Measurements from ENCODE around the gene TENT4B. TPM values are rescaled to one million over a fixed set of nuclear protein-coding genes. Genes with fewer than 3 reads are reported as not detected.

TENT4B gene
- total RNA-seq, 1 experiment from 2014 or later: 13.0 TPM

DNA sequence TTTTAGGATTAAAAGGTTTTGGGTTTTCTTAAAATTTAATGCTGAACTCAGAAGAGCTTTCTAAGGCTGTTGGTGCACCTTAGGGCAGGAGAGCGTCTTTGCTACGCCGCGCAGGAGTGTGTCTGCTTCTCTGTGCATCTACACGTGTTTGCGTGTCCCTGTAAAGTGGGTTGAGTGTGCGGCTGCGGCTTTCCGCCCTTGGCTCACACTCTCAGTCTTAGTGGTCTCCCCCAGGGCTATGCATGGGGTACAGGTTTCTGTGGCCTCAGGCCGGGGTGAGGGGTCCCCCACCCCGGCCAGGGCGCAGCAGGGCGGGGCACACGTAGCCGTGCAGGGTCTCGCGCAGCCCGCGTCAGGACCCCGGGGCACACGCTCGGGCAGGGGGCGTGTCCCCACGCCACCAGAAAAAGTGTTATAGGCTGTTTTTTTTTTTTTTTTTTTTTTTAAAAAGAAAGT is 727 bp upstream of the TENT4B start:
- Histone ChIP-seq H4K91ac (ENCODE audit: insufficient read length, low read depth, low read length) (no peak overlapping the region), H3T11ph (ENCODE audit: low read length) (no peak overlapping the region), H4K8ac (replicated peaks; ENCODE audit: insufficient read length, low read depth, low read length) (no peak overlapping the region), H3K9ac (ENCODE audit: extremely low read depth, insufficient read length, low read length) (peak overlapping the region; percentile 28), H3K4me1 (ENCODE audit: insufficient read depth, low read length) (peaks cover 3% of the 10 kb centered on the region), H2AFZ (ENCODE audit: low read length) (no peak overlapping the region), H4K20me1 (ENCODE audit: control insufficient read depth, insufficient read depth, insufficient read length) (peaks cover 3% of the 10 kb centered on the region), H2BK12ac (ENCODE audit: insufficient read length, low read depth, low read length) (no peak overlapping the region), H3K23ac (ENCODE audit: insufficient read length, low read depth, low read length) (no peak overlapping the region), H3K27me3 (ENCODE audit: insufficient read depth, low read length) (no peaks in the 10 kb centered on the region), H3K27ac (ENCODE audit: insufficient read length, low read depth, low read length) (no peak overlapping the region), H2BK15ac (ENCODE audit: low read depth, low read length) (no peak overlapping the region), H3K23me2 (ENCODE audit: insufficient read length, low read depth, low read length, poor library complexity, severe bottlenecking) (peaks cover 15% of the 10 kb centered on the region), H2AK5ac (ENCODE audit: insufficient read length, low read length) (no peak overlapping the region), H3K14ac (ENCODE audit: insufficient read depth, low read length) (no peak overlapping the region; the same call in 1 of the 2 replicates), H2BK20ac (ENCODE audit: low read depth, low read length, poor library complexity, severe bottlenecking) (no peak overlapping the region), H3K79me2 (ENCODE audit: insufficient read depth, low read length) (peaks cover 16% of the 10 kb centered on the region; the same call in 1 of the 2 replicates), H3K56ac (ENCODE audit: insufficient read length, low read depth, low read length) (no peak overlapping the region), H2BK5ac (ENCODE audit: insufficient read length, low read length) (no peak overlapping the region), H4K5ac (ENCODE audit: insufficient read length, low read depth, low read length) (no peak overlapping the region), H3K9me3 (ENCODE audit: control insufficient read depth, low read depth, low read length) (no peaks in the 10 kb centered on the region), H3K4me2 (ENCODE audit: insufficient read depth, insufficient read length, low read length) (peak overlapping the region; percentile 75), H3K79me1 (ENCODE audit: insufficient read depth, low read depth, low read length, poor library complexity, severe bottlenecking) (peaks cover 8% of the 10 kb centered on the region), H2BK120ac (ENCODE audit: low read depth, low read length, poor library complexity, severe bottlenecking) (no peak overlapping the region), H3K18ac (ENCODE audit: insufficient read length, low read depth, low read length) (peak overlapping the region; percentile 97), H3K4ac (ENCODE audit: low read depth, low read length) (no peak overlapping the region)
- DNase-seq: no peak
- TF ChIP-seq, protein P1, sequence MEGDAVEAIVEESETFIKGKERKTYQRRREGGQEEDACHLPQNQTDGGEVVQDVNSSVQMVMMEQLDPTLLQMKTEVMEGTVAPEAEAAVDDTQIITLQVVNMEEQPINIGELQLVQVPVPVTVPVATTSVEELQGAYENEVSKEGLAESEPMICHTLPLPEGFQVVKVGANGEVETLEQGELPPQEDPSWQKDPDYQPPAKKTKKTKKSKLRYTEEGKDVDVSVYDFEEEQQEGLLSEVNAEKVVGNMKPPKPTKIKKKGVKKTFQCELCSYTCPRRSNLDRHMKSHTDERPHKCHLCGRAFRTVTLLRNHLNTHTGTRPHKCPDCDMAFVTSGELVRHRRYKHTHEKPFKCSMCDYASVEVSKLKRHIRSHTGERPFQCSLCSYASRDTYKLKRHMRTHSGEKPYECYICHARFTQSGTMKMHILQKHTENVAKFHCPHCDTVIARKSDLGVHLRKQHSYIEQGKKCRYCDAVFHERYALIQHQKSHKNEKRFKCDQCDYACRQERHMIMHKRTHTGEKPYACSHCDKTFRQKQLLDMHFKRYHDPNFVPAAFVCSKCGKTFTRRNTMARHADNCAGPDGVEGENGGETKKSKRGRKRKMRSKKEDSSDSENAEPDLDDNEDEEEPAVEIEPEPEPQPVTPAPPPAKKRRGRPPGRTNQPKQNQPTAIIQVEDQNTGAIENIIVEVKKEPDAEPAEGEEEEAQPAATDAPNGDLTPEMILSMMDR (conservative IDR thresholded peaks at IDR 0.05): no peak
- Mint-ChIP-seq H3K4me3 (peak overlapping the region; percentile 73 to 85), H3K27me3 (ENCODE audit: low read depth) (peaks cover 3% of the 10 kb centered on the region; the same call in 1 of the 2 replicates), H3K36me3 (ENCODE audit: insufficient read depth in 1 of 3, low read depth in 3 of 3) (0 out of 7 replicates have a peak, but pooled peaks cover 0 to 3% (median 0%) of the 10 kb centered on the region in 3 experiments), H3K9me3 (no peaks in the 10 kb centered on the region; a peak in 1 of 5 replicates), H3K27ac (peak overlapping the region; percentile 41 to 74 (median 64); a peak in 4 of 7 replicates), H3K4me1 (peaks cover 18 to 19% of the 10 kb centered on the region in 2 experiments)
- no CpG with 5 or more reads among the region's 24 CpGs for WGBS (ENCODE audit: extremely low coverage, insufficient read length, low lambda C conversion rate)
